Effector memory CD8-positive, alpha-beta T cell (primary cell): ENCODE measurements around the gene FGFR3.

Source experiments
- ATAC-seq: fragments of 150-1000 bp; cut with Tn5 transposase; replicated peaks from 2 replicates; pipeline ENCODE4 v1.10.0; 2021; ENCODE audit warnings: mild to moderate bottlenecking, moderate library complexity
- DNase-seq, 3 experiments: peaks; one replicate each; pipeline ENCODE4 v3.0.0; 2021
- H3K27ac Mint-ChIP-seq, 2 donors: one replicate each; pipeline ENCODE4 v1.8.0; 2022; ENCODE audit warnings: mild to moderate bottlenecking in 2 of 2, mixed read lengths in 2 of 2, moderate library complexity in 2 of 2
- H3K27me3 Mint-ChIP-seq, 2 donors: one replicate each; pipeline ENCODE4 v1.8.0; 2022; ENCODE audit warnings: mixed read lengths in 2 of 2
- H3K36me3 Mint-ChIP-seq: one replicate; pipeline ENCODE4 v1.8.0; 2022; ENCODE audit warnings: mild to moderate bottlenecking, moderate library complexity, mixed read lengths; ENCODE audit not compliant: insufficient read depth
- H3K4me1 Mint-ChIP-seq, 2 donors: one replicate each; pipeline ENCODE4 v1.8.0; 2022; ENCODE audit warnings: low read depth in 2 of 2, mixed read lengths in 2 of 2
- H3K4me3 Mint-ChIP-seq, 2 donors: one replicate each; pipeline ENCODE4 v1.8.0; 2022; ENCODE audit warnings: mild to moderate bottlenecking in 2 of 2, mixed read lengths in 2 of 2, moderate library complexity in 2 of 2
- H3K9me3 Mint-ChIP-seq, 2 donors: one replicate each; pipeline ENCODE4 v1.8.0; 2022; ENCODE audit warnings: mixed read lengths in 2 of 2

FGFR3 gene

GRCh38 chr4:1809754-1810502 is 16.8 kb downstream of the FGFR3 start:
- Mint-ChIP-seq H3K4me3 (no peak overlapping the region), H3K36me3 (peaks cover 18% of the 10 kb centered on the region), H3K4me1 (no peaks in the 10 kb centered on the region), H3K27me3 (no peaks in the 10 kb centered on the region), H3K9me3 (no peaks in the 10 kb centered on the region), H3K27ac (no peak overlapping the region)
- peak; percentile 81 for ATAC-seq
- peak; percentile 50 to 59 (median 53) for DNase-seq

- Mint-ChIP-seq H3K9me3 (no peaks in the 10 kb centered on the region), H3K27ac (no peak overlapping the region), H3K4me1 (no peaks in the 10 kb centered on the region), H3K36me3 (peaks cover 17% of the 10 kb centered on the region), H3K27me3 (no peaks in the 10 kb centered on the region), H3K4me3 (no peak overlapping the region)
- ATAC-seq (no peak), DNase-seq (no peak)
These were observed 17.7 kb downstream of the FGFR3 start for GRCh38 chr4:1810765-1811164.

GRCh38 chr4:1812720-1813119 is 19.6 kb downstream of the FGFR3 start:
- ATAC-seq (no peak), DNase-seq (no peak)
- Mint-ChIP-seq H3K4me3 (no peak overlapping the region), H3K36me3 (peaks cover 32% of the 10 kb centered on the region), H3K4me1 (no peaks in the 10 kb centered on the region), H3K27me3 (no peaks in the 10 kb centered on the region), H3K9me3 (no peaks in the 10 kb centered on the region), H3K27ac (peak overlapping the region in 1 of 2 donors; percentile 80)

GRCh38 chr4:1813231-1813630 is 20.1 kb downstream of the FGFR3 start:
- H3K9me3 Mint-ChIP-seq = no peaks in the 10 kb centered on the region
- no peak for ATAC-seq
- peaks cover 37% of the 10 kb centered on the region for H3K36me3 Mint-ChIP-seq
- H3K4me1 Mint-ChIP-seq = no peaks in the 10 kb centered on the region
- H3K27ac Mint-ChIP-seq = peak overlapping the region in 1 of 2 donors; percentile 80
- no peak for DNase-seq
- H3K4me3 Mint-ChIP-seq = no peak overlapping the region
- H3K27me3 Mint-ChIP-seq = no peaks in the 10 kb centered on the region

GRCh38 chr4:1813915-1814314 is 20.8 kb downstream of the FGFR3 start:
- DNase-seq = no peak

GRCh38 chr4:1814453-1814852 is 21.4 kb downstream of the FGFR3 start:
- no peak overlapping the region for H3K27ac Mint-ChIP-seq
- H3K4me1 Mint-ChIP-seq = no peaks in the 10 kb centered on the region
- peaks cover 49% of the 10 kb centered on the region for H3K36me3 Mint-ChIP-seq
- no peaks in the 10 kb centered on the region for H3K9me3 Mint-ChIP-seq
- ATAC-seq = no peak
- H3K27me3 Mint-ChIP-seq = no peaks in the 10 kb centered on the region
- DNase-seq = no peak
- no peak overlapping the region for H3K4me3 Mint-ChIP-seq

More at GRCh38 chr4:1813915-1814314, 20.8 kb downstream of the FGFR3 start:
- Mint-ChIP-seq H3K27ac (peak overlapping the region in 1 of 2 donors; percentile 80), H3K27me3 (no peaks in the 10 kb centered on the region), H3K36me3 (peaks cover 44% of the 10 kb centered on the region), H3K4me3 (no peak overlapping the region), H3K4me1 (no peaks in the 10 kb centered on the region), H3K9me3 (no peaks in the 10 kb centered on the region)
- no peak for ATAC-seq

- Mint-ChIP-seq H3K27me3 (no peaks in the 10 kb centered on the region), H3K27ac (no peak overlapping the region), H3K36me3 (peaks cover 58% of the 10 kb centered on the region), H3K4me1 (no peaks in the 10 kb centered on the region), H3K4me3 (no peak overlapping the region), H3K9me3 (no peaks in the 10 kb centered on the region)
- ATAC-seq = no peak
- no peak for DNase-seq
These were observed 22.3 kb downstream of the FGFR3 start for GRCh38 chr4:1815096-1815996.

- Mint-ChIP-seq H3K4me1 (no peaks in the 10 kb centered on the region), H3K4me3 (no peak overlapping the region), H3K27me3 (no peaks in the 10 kb centered on the region), H3K36me3 (peaks cover 64% of the 10 kb centered on the region), H3K27ac (no peak overlapping the region), H3K9me3 (no peaks in the 10 kb centered on the region)
- DNase-seq = no peak
- no peak for ATAC-seq
These were observed 23.1 kb downstream of the FGFR3 start for GRCh38 chr4:1815997-1816860.

- Mint-ChIP-seq H3K4me3 (no peak overlapping the region), H3K27me3 (no peaks in the 10 kb centered on the region), H3K9me3 (no peaks in the 10 kb centered on the region), H3K4me1 (no peaks in the 10 kb centered on the region), H3K27ac (no peak overlapping the region), H3K36me3 (peaks cover 71% of the 10 kb centered on the region)
- ATAC-seq (no peak), DNase-seq (no peak)
These were observed 26.2 kb downstream of the FGFR3 start for GRCh38 chr4:1819284-1819683.

GRCh38 chr4:1819816-1820215 is 26.7 kb downstream of the FGFR3 start:
- H3K4me1 Mint-ChIP-seq = no peaks in the 10 kb centered on the region
- no peak overlapping the region for H3K27ac Mint-ChIP-seq
- ATAC-seq = no peak
- DNase-seq = no peak
- no peaks in the 10 kb centered on the region for H3K27me3 Mint-ChIP-seq
- no peak overlapping the region for H3K4me3 Mint-ChIP-seq
- H3K9me3 Mint-ChIP-seq = no peaks in the 10 kb centered on the region
- peaks cover 67% of the 10 kb centered on the region for H3K36me3 Mint-ChIP-seq

- H3K36me3 Mint-ChIP-seq = peaks cover 66% of the 10 kb centered on the region
- H3K27ac Mint-ChIP-seq = no peak overlapping the region
- DNase-seq (no peak), ATAC-seq (no peak)
- H3K27me3 Mint-ChIP-seq = no peaks in the 10 kb centered on the region
- H3K9me3 Mint-ChIP-seq = no peaks in the 10 kb centered on the region
- H3K4me1 Mint-ChIP-seq = no peaks in the 10 kb centered on the region
- H3K4me3 Mint-ChIP-seq = no peak overlapping the region
These were observed 28.8 kb downstream of the FGFR3 start for GRCh38 chr4:1821679-1822567.

- Mint-ChIP-seq H3K27ac (peak overlapping the region in 1 of 2 donors; percentile 51), H3K4me3 (no peak overlapping the region), H3K36me3 (peaks cover 59% of the 10 kb centered on the region), H3K27me3 (no peaks in the 10 kb centered on the region), H3K4me1 (no peaks in the 10 kb centered on the region), H3K9me3 (no peaks in the 10 kb centered on the region)
- DNase-seq = no peak
- ATAC-seq = no peak
These were observed 29.8 kb downstream of the FGFR3 start for GRCh38 chr4:1822568-1823544.
